Measurements from ENCODE around the gene DMRT1. TPM values are rescaled to one million over a fixed set of nuclear protein-coding genes. Genes with fewer than 3 reads are reported as not detected.
A peak's percentile ranks its signal among the peaks of the same experiment; 100 is the strongest.
"Not testable (repeated sequence)": the region's sequence is repeated elsewhere in the genome, so short reads cannot be mapped to it uniquely, and the experiment has no call there.

DMRT1 gene
- total RNA-seq, 1 donor from 2014 or later = not detected

- Mint-ChIP-seq H3K4me1 (ENCODE audit: low read depth) (peaks cover 7% of the 10 kb centered on the region), H3K36me3 (ENCODE audit: insufficient read depth) (peaks cover 4% of the 10 kb centered on the region), H3K27ac (no peak overlapping the region), H3K27me3 (no peaks in the 10 kb centered on the region), H3K9me3 (ENCODE audit: low read depth) (peaks cover 4% of the 10 kb centered on the region), H3K4me3 (ENCODE audit: low read depth) (no peak overlapping the region)
- no peak for DNase-seq (ENCODE audit: low spot score, unreplicated experiment)
- no peak for TF ChIP-seq CTCF (IDR thresholded peaks at IDR 0.05; ENCODE audit: unreplicated experiment)
Observed at GRCh38 chr9:859251-859650, 17.8 kb downstream of the DMRT1 start.

GRCh38 chr9:860706-861105 lies 19.2 kb downstream of the DMRT1 start:
- TF ChIP-seq CTCF (IDR thresholded peaks at IDR 0.05; ENCODE audit: unreplicated experiment) = no peak
- Mint-ChIP-seq H3K36me3 (ENCODE audit: insufficient read depth) (peaks cover 4% of the 10 kb centered on the region), H3K27me3 (no peaks in the 10 kb centered on the region), H3K9me3 (ENCODE audit: low read depth) (peaks cover 4% of the 10 kb centered on the region), H3K4me3 (ENCODE audit: low read depth) (no peak overlapping the region), H3K27ac (peak overlapping the region; percentile 12), H3K4me1 (ENCODE audit: low read depth) (peaks cover 7% of the 10 kb centered on the region)
- DNase-seq (ENCODE audit: low spot score, unreplicated experiment) = no peak

- not testable (repeated sequence) for H3K27ac Mint-ChIP-seq; H3K4me1 Mint-ChIP-seq (ENCODE audit: low read depth); DNase-seq (ENCODE audit: low spot score, unreplicated experiment); H3K9me3 Mint-ChIP-seq (ENCODE audit: low read depth); H3K4me3 Mint-ChIP-seq (ENCODE audit: low read depth); H3K27me3 Mint-ChIP-seq; H3K36me3 Mint-ChIP-seq (ENCODE audit: insufficient read depth)
Observed at GRCh38 chr9:861525-861924, 20.0 kb downstream of the DMRT1 start.

GRCh38 chr9:875119-875962 lies 33.8 kb downstream of the DMRT1 start:
- H3K4me1 Mint-ChIP-seq (ENCODE audit: low read depth) = no peaks in the 10 kb centered on the region
- H3K27me3 Mint-ChIP-seq = peaks cover 4% of the 10 kb centered on the region
- DNase-seq (ENCODE audit: low spot score, unreplicated experiment) = no peak
- H3K36me3 Mint-ChIP-seq (ENCODE audit: insufficient read depth) = no peaks in the 10 kb centered on the region
- no peak overlapping the region for H3K27ac Mint-ChIP-seq
- TF ChIP-seq CTCF (IDR thresholded peaks at IDR 0.05; ENCODE audit: unreplicated experiment) = no peak
- no peaks in the 10 kb centered on the region for H3K9me3 Mint-ChIP-seq (ENCODE audit: low read depth)
- no peak overlapping the region for H3K4me3 Mint-ChIP-seq (ENCODE audit: low read depth)

- no peaks in the 10 kb centered on the region for H3K9me3 Mint-ChIP-seq (ENCODE audit: low read depth)
- no peaks in the 10 kb centered on the region for H3K4me1 Mint-ChIP-seq (ENCODE audit: low read depth)
- H3K27me3 Mint-ChIP-seq = peaks cover 4% of the 10 kb centered on the region
- no peak overlapping the region for H3K27ac Mint-ChIP-seq
- no peak for DNase-seq (ENCODE audit: low spot score, unreplicated experiment)
- no peak overlapping the region for H3K4me3 Mint-ChIP-seq (ENCODE audit: low read depth)
- no peaks in the 10 kb centered on the region for H3K36me3 Mint-ChIP-seq (ENCODE audit: insufficient read depth)
- no peak for TF ChIP-seq CTCF (IDR thresholded peaks at IDR 0.05; ENCODE audit: unreplicated experiment)
Observed at GRCh38 chr9:876425-876824, 34.9 kb downstream of the DMRT1 start.

- no peak for DNase-seq (ENCODE audit: low spot score, unreplicated experiment)
- Mint-ChIP-seq H3K27ac (no peak overlapping the region), H3K27me3 (peaks cover 8% of the 10 kb centered on the region), H3K36me3 (ENCODE audit: insufficient read depth) (no peaks in the 10 kb centered on the region), H3K4me1 (ENCODE audit: low read depth) (peaks cover 5% of the 10 kb centered on the region), H3K4me3 (ENCODE audit: low read depth) (no peak overlapping the region), H3K9me3 (ENCODE audit: low read depth) (no peaks in the 10 kb centered on the region)
- TF ChIP-seq CTCF (IDR thresholded peaks at IDR 0.05; ENCODE audit: unreplicated experiment) = no peak
Observed at GRCh38 chr9:878239-878638, 36.7 kb downstream of the DMRT1 start.

Measured in progenitor cell of endocrine pancreas (in vitro differentiated cells).